Mesodermal cell (in vitro differentiated cells): ENCODE results near the gene PTCSC3. TPM values are rescaled to one million over a fixed set of nuclear protein-coding genes. Genes with fewer than 3 reads are reported as not detected.

Experiments used
- H3K27ac ChIP-seq: 2 replicates; pipeline ENCODE4 v1.7.0; 2013; ENCODE audit warnings: mild to moderate bottlenecking, low read depth, low read length, moderate library complexity; ENCODE audit not compliant: severe bottlenecking
- H3K36me3 ChIP-seq: 2 replicates; pipeline ENCODE4 v1.7.1; 2013; ENCODE audit warnings: mild to moderate bottlenecking, low read length, moderate library complexity; ENCODE audit not compliant: control insufficient read depth, insufficient read depth
- H3K4me1 ChIP-seq: one replicate; pipeline ENCODE4 v1.7.1; 2013; ENCODE audit warnings: mild to moderate bottlenecking, low read length; ENCODE audit not compliant: insufficient read depth, control insufficient read depth, poor library complexity, severe bottlenecking
- H3K4me3 ChIP-seq: 2 replicates; pipeline ENCODE4 v1.7.0; 2013; ENCODE audit warnings: low read length, control low read depth, mild to moderate bottlenecking; ENCODE audit not compliant: insufficient read depth, poor library complexity, severe bottlenecking; ENCODE audit errors: extremely low read depth
- H3K9me3 ChIP-seq: 2 replicates; pipeline ENCODE4 v1.7.1; 2013; ENCODE audit warnings: mild to moderate bottlenecking, low read length, moderate library complexity; ENCODE audit not compliant: control insufficient read depth
- WGBS, 2 experiments: methylation state at CpG; one replicate each; pipeline ENCODE4 v1.1.5; 2013; ENCODE audit warnings: missing lambda C conversion rate in 2 of 2; ENCODE audit not compliant: insufficient coverage in 2 of 2; 5-methylcytosine and 5-hydroxymethylcytosine counted together
- polyA plus RNA-seq, 2 experiments: library from polyadenylated mRNA; stranded (reverse); fragments of 50-300 nt; gene quantifications; one replicate each; pipeline ENCODE4 v1.2.3, GENCODE V29; 2013

Gene PTCSC3
- polyA plus RNA-seq (2013, experiment 1 of 2): not detected
- not detected for polyA plus RNA-seq (2013, experiment 2 of 2)

DNA sequence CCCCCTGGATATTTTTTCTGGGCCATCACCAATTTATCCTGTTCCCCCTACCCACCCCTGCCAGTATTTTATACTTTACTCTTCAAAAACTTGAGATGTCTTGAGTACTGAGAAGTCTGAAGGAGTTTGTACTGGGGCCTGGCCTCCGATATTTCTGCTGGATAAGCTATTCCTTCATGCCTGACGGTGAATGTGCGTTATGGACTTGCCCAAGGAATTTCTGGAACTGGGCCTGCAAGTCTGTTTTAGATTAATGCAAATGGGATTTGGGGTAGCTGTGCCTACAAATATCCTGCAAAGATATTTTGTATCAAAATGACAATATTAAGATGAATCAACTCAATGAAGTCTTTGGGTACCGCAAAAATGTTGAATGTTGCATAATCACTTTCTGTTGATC is at the start of gene PTCSC3:
Gene PTCSC3, minus strand, starts transcription at position 199 of the 400 bp plus-strand sequence.
- Histone ChIP-seq H3K9me3 (no peaks in the 10 kb centered on the region), H3K36me3 (no peaks in the 10 kb centered on the region), H3K4me3 (no peak within 1 kb of the TSS), H3K4me1 (no peaks in the 10 kb centered on the region), H3K27ac (no peak within 1 kb of the TSS)
- 93 to 96% methylated on average over 3 of the region's 4 CpGs for WGBS, 2 experiments

DNA sequence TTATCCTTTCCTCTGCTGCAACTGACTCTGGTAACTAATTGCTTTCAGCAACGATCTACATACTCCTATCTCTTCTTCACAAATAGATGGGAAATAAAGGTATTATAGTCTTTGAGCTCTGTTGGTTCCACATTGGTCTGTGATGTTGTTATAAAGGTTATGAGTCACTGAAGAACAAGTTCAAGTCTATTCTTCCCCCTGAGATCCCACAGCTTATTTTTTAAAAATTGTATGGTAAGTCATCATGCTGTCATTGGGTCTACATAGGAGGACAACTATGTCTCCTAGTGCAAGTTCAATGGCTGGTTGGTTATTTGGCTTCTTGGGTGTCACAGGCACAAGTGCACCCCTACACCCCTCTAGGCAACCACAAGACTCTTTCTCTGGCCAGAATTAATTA is 49.6 kb upstream of the PTCSC3 start:
- Histone ChIP-seq H3K9me3 (no peaks in the 10 kb centered on the region), H3K4me3 (no peak overlapping the region), H3K27ac (no peak overlapping the region), H3K4me1 (peaks cover 18% of the 10 kb centered on the region), H3K36me3 (no peaks in the 10 kb centered on the region)
- no CpG with 5 or more reads among the region's 1 CpG for WGBS, 2 experiments

DNA sequence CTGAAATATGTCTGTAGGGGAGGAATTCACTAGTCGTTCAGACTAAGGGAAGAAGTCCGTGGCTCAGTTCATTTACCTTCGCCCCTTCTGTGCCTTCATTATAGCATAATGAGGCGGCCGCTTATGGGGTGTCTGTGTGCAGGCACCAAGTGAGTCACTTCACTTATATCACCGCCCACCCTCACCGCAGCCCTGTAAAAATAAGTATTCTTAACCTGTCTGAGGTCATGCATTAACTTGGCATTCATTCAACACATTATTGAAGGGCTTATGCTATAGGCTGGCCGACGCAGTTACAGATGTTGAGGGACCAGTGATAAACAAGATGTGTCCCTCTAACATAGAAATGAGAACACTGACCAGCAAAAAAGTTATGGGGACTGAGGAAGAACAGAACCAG is 47.7 kb upstream of the PTCSC3 start:
- Histone ChIP-seq H3K36me3 (no peaks in the 10 kb centered on the region), H3K4me1 (peaks cover 18% of the 10 kb centered on the region), H3K9me3 (no peaks in the 10 kb centered on the region), H3K4me3 (no peak overlapping the region), H3K27ac (no peak overlapping the region)
- WGBS, 2 experiments: 83 to 98% methylated on average over 5 to 6 of the region's 9 CpGs

DNA sequence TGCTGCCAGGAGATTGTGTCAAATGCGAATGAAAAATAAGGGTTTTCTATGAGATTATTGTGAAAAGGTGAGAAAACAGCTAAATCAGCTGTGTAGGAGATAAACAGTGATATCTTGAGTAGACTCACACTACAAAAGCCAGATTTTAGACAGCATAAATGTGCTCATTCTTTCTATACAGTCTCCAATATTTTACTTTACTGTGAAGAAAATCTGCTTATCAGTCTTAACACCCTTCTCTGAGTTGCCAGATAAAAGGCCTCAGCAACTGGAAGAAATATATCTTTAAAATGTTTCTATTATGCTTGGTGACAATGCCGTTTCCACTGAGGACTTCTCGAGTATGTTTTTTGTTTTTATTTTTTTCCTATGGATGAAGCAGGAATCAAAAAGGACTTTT is 47.0 kb upstream of the PTCSC3 start:
- Histone ChIP-seq H3K27ac (no peak overlapping the region), H3K9me3 (no peaks in the 10 kb centered on the region), H3K4me3 (no peak overlapping the region), H3K4me1 (peaks cover 18% of the 10 kb centered on the region), H3K36me3 (no peaks in the 10 kb centered on the region)
- 83 to 91% methylated on average over 2 of the region's 3 CpGs for WGBS, 2 experiments

DNA sequence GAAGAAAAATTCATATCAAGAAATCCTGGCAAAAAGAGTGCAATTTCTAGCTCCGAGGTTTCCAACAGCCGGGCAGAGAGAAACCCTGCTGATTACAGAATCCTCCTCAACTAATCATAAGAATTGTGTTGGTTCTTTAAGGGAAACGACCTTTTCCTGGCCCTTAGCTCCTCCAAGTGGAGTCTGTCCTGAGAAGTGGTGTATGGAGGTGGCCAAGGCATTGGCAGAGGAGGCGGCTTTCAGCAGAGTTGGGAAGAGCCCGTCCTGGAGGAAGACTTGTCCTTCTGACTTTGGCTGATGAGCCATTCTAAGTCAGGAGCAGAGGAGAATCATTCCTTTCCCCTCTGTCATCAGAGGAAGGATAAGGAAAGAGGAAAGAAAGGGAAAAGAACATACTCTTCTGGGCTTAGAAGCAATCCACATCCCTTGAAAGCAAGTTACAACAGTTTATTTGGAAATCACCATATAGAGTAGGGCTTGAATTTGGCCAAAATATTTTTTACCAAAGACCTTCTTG is 46.5 kb upstream of the PTCSC3 start:
- Histone ChIP-seq H3K9me3 (no peaks in the 10 kb centered on the region), H3K36me3 (no peaks in the 10 kb centered on the region), H3K4me3 (no peak overlapping the region), H3K27ac (no peak overlapping the region), H3K4me1 (peaks cover 13% of the 10 kb centered on the region)
- WGBS, 2 experiments: 67 to 80% methylated on average over 1 to 2 of the region's 5 CpGs

DNA sequence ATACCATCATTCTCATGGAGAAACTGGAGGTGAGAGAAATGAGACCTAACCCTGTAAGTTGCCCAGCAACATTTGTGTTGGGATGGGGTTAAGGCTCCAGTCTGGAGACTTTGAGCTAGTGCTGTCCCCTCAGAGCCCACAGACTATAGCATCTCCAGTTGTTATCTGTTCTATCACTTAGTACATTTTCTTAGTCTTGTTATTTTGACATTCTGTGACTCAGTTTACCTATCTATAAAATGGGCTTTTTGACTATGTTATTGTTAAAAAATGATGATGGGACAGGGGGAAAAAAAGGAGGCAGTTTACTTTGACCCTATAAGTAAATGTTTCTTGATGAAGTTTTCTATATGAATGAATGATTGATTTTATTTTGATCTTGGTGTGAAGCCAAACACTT is 45.8 kb upstream of the PTCSC3 start:
- H3K27ac ChIP-seq: no peak overlapping the region
- no peaks in the 10 kb centered on the region for H3K9me3 ChIP-seq
- peaks cover 6% of the 10 kb centered on the region for H3K4me1 ChIP-seq

DNA sequence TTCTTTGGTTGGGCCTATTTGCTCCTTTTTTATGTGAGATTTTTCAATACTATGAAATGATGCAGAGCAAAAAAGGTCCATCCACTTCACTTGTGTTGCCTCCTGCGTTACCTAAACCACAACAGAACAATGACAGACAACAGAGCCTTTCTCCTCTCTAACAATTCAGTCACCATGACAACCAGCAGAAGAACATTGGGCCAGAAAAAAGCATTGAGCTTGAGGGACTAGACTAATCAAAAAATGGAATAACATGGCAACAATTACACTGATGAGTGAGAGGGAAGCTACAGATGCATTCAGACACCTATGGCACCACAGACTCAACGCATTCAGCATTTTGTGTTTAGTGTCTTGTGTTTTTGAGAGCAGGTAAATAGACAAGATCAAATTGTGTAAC is 44.6 kb upstream of the PTCSC3 start:
- Histone ChIP-seq H3K4me3 (no peak overlapping the region), H3K4me1 (peaks cover 4% of the 10 kb centered on the region), H3K27ac (no peak overlapping the region), H3K36me3 (no peaks in the 10 kb centered on the region), H3K9me3 (no peaks in the 10 kb centered on the region)
- WGBS, 2 experiments: 43% methylated on average over 1 of the region's 2 CpGs; no CpG with 5 or more reads in 1 of the 2 experiments

More for the DNA sequence above, 45.8 kb upstream of the PTCSC3 start:
- H3K4me3 ChIP-seq: no peak overlapping the region
- H3K36me3 ChIP-seq: no peaks in the 10 kb centered on the region

DNA sequence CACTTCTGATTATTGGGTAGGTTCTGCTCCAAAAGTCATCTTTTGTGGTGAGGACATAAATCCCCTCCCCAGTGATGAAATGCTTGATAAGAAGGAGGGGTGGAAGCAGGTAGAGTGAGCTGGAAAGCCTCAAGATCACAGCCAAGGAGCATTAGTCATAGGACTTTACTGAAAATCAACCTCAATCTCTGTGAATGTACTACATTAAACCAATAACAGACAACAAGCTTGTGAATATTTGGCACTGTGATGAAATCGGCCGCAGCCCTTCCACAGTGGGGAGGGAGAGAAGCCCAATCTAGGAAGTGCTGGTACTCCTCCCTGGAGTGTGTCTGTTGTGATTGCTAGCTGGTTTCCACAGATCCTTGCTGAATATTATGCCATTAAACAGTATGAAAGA is 41.2 kb upstream of the PTCSC3 start:
- no peaks in the 10 kb centered on the region for H3K36me3 ChIP-seq
- H3K4me3 ChIP-seq: no peak overlapping the region
- no peaks in the 10 kb centered on the region for H3K4me1 ChIP-seq
- H3K27ac ChIP-seq: no peak overlapping the region
- WGBS, 2 experiments: no CpG with 5 or more reads among the region's 2 CpGs
- no peaks in the 10 kb centered on the region for H3K9me3 ChIP-seq

DNA sequence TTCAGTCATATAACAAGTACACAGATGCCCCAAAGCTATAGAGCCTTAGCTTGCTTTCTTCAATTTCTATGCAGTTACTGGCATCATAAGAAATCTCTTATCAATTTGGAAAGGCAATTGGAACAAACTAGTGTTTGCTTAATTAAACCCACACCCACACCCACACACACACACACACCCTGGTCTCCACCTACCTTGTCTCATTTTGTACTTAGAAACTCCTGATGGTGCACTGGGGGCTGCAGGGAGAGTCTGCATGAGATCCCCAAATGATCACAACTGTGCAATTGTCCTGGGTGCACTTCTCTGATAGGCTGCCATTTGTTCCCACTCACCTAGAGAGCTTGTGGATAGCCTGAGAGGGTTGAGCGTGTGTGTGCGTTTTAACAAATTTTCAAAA is 40.5 kb upstream of the PTCSC3 start:
- Histone ChIP-seq H3K27ac (no peak overlapping the region), H3K4me1 (no peaks in the 10 kb centered on the region), H3K4me3 (no peak overlapping the region), H3K36me3 (no peaks in the 10 kb centered on the region), H3K9me3 (no peaks in the 10 kb centered on the region)
- no CpG with 5 or more reads among the region's 2 CpGs for WGBS, 2 experiments

DNA sequence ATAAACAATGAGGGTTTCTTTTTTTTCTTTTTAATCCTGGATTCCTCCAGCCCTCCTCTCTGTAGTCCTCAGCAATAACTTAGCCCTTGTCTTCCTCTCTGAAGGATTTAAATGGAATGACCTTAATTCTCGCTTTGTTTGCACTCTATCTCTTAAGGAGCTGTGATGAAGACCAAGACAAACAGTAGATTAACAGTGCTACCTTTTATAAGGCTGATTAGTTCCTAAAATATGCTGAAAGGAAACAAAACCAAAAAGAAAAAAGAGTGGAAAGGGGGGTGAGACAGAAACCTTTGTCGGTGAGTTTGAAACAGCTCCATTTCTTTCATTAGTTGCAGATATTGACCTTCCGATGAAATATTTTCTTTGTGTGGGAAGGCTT is 38.7 kb upstream of the PTCSC3 start:
- no peaks in the 10 kb centered on the region for H3K4me1 ChIP-seq
- no peak overlapping the region for H3K27ac ChIP-seq
- 80 to 96% methylated on average over 1 to 3 of the region's 3 CpGs for WGBS, 2 experiments
- H3K4me3 ChIP-seq: no peak overlapping the region
- no peaks in the 10 kb centered on the region for H3K36me3 ChIP-seq
- H3K9me3 ChIP-seq: no peaks in the 10 kb centered on the region

DNA sequence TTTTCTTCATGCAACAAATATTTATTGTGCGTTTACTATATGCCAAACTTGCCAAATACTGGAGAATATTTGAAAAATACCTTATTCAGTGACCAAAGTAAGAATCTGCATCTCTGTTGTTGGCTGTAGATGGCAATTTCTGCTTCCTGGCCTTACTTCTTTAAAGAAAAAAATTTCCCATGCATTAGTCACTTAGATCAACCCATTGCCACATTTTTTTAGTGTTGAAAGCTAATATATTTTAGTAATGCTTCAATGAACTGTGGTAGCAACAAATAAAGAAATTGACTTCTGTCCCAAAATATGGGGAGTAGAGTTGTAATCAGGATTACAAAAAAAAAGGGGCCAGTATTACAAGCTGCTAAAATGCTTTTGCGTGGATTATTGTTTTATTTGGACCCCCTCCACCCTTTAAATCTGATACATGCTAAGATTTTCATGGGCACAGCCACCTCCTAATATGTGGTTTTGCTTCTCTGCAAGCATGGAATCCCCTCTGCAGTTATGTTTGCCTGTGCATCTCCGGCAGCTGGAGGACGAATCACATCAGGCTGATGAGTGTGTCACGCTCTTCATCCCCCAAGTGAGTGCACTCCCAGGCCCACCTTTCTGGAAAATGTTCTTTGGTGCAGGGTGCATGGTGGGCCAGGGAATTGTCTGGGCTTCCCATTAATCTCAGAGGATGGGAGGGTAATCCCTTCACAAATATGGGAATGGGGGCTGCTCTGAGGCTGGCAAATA is 38.1 kb upstream of the PTCSC3 start:
- 82 to 95% methylated on average over 3 to 4 of the region's 5 CpGs for WGBS, 2 experiments
- no peak overlapping the region for H3K27ac ChIP-seq

More for the DNA sequence above, 38.1 kb upstream of the PTCSC3 start:
- no peaks in the 10 kb centered on the region for H3K4me1 ChIP-seq
- H3K4me3 ChIP-seq: no peak overlapping the region
- H3K9me3 ChIP-seq: no peaks in the 10 kb centered on the region
- H3K36me3 ChIP-seq: no peaks in the 10 kb centered on the region
